Endothelial cell of umbilical vein (primary cell): ENCODE measurements around the gene PRAF2. TPM values are rescaled to one million over a fixed set of nuclear protein-coding genes. Genes with fewer than 3 reads are reported as not detected.

ENCODE experiments used
- BruUV-seq: library from RNA; stranded (reverse); fragments of 400-500 nt; replicated peaks from 2 replicates; lab custom pipeline; 2021; lab: Mats Ljungman, UMichigan
- CTCF ChIA-PET: fragments of 300-600, 350-600 bp; sonication (Branson Sonifier 250); formaldehyde crosslinking; loops from one replicate; lab custom pipeline; 2021; ENCODE audit warnings: antibody characterized with exemption, inconsistent platforms; lab: Charles Lee
- POLR2A ChIA-PET: fragments of 300-600, 350-600 bp; sonication (Branson Sonifier 250); formaldehyde crosslinking; loops from one replicate; lab custom pipeline; 2021; ENCODE audit warnings: antibody characterized with exemption, inconsistent platforms; lab: Charles Lee
- DNase-seq: peaks from one replicate; pipeline ENCODE4 v3.0.0-alpha.2; 2011; ENCODE audit warnings: low read depth, low spot score
- FAIRE-seq: peaks from 2 replicates; lab custom pipeline; 2011; peaks lifted over from hg19 to GRCh38; lab: Jason Lieb, UNC
- H2AFZ ChIP-seq: 2 replicates; pipeline ENCODE4 v1.6.0; 2012; ENCODE audit warnings: low read depth, low read length, control low read depth, inconsistent platforms
- H3K27ac ChIP-seq: 2 replicates; pipeline ENCODE4 v1.5.1; 2011; ENCODE audit warnings: low read depth, mild to moderate bottlenecking, control low read depth, low read length, moderate library complexity; ENCODE audit not compliant: insufficient read depth
- H3K27me3 ChIP-seq, 2 experiments: 2 replicates each; pipeline versions ENCODE4 v1.6.0 to v1.6.1; 2011; ENCODE audit warnings: low read length in 2 of 2, mixed read lengths in 1 of 2; ENCODE audit not compliant: control insufficient read depth in 2 of 2, insufficient read depth in 2 of 2
- H3K36me3 ChIP-seq, 2 experiments: 2 replicates in 1 of 2; 3 replicates in 1 of 2; pipeline ENCODE4 v1.5.1; 2011; ENCODE audit warnings: low read length in 2 of 2, mild to moderate bottlenecking in 1 of 2, moderate library complexity in 1 of 2; ENCODE audit not compliant: control insufficient read depth in 2 of 2, insufficient read depth in 2 of 2; ENCODE audit errors: extremely low read depth in 1 of 2
- H3K4me1 ChIP-seq: 3 replicates; pipeline ENCODE4 v1.5.1; 2011; ENCODE audit warnings: mild to moderate bottlenecking, low read length; ENCODE audit not compliant: control insufficient read depth, insufficient read depth; ENCODE audit errors: extremely low read depth
- H3K4me2 ChIP-seq: 2 replicates; pipeline ENCODE4 v1.6.1; 2011; ENCODE audit warnings: low read length, control low read depth, mixed read lengths; ENCODE audit not compliant: insufficient read depth
- H3K4me3 ChIP-seq, 3 experiments: fragments of 200-600 bp in 1 of 3; sonication (generic), shearing (Covaris generic) in 1 of 3; replicated peaks in 1 of 3; 2 replicates each; pipeline ENCODE4 v1.5.1; 2011 to 2016; ENCODE audit warnings: control low read depth in 3 of 3, low read length in 3 of 3, mild to moderate bottlenecking in 2 of 3, inconsistent platforms in 1 of 3, low read depth in 1 of 3, moderate library complexity in 1 of 3; ENCODE audit not compliant: insufficient read depth in 1 of 3
- H3K79me2 ChIP-seq: 2 replicates; pipeline ENCODE4 v1.6.0; 2012; ENCODE audit warnings: low read length, inconsistent platforms; ENCODE audit not compliant: control insufficient read depth, insufficient read depth
- H3K9ac ChIP-seq: replicated peaks from 2 replicates; pipeline ENCODE3; 2011; ENCODE audit warnings: low read length, control low read depth; ENCODE audit not compliant: insufficient read depth; ENCODE audit errors: extremely low read depth
- H3K9me1 ChIP-seq: replicated peaks from 3 replicates; pipeline ENCODE4 v1.6.0; 2011; ENCODE audit warnings: mild to moderate bottlenecking, low read length; ENCODE audit not compliant: control insufficient read depth, insufficient read depth; ENCODE audit errors: extremely low read depth
- H3K9me3 ChIP-seq: replicated peaks from 2 replicates; pipeline ENCODE4 v1.5.1; 2012; ENCODE audit warnings: low read length, inconsistent platforms; ENCODE audit not compliant: control insufficient read depth, insufficient read depth
- H4K20me1 ChIP-seq: replicated peaks from 2 replicates; pipeline ENCODE3; 2011; ENCODE audit warnings: mild to moderate bottlenecking, low read length; ENCODE audit not compliant: control insufficient read depth, insufficient read depth; ENCODE audit errors: extremely low read depth
- CTCF ChIP-seq, 2 donors: IDR thresholded peaks; 1 replicate in 1 of 2; 2 replicates in 1 of 2; pipeline ENCODE4 v1.5.1; 2011; ENCODE audit warnings: low read length in 2 of 2, mild to moderate bottlenecking in 2 of 2, moderate library complexity in 2 of 2, control low read depth in 1 of 2, inconsistent platforms in 1 of 2, low read depth in 1 of 2; ENCODE audit not compliant: insufficient read depth in 1 of 2; ENCODE audit errors: extremely low read depth in 1 of 2
- EZH2 ChIP-seq: IDR thresholded peaks from 2 replicates; pipeline ENCODE4 v1.6.1; 2012; ENCODE audit warnings: borderline replicate concordance, low read depth, mild to moderate bottlenecking, moderate library complexity, low read length, inconsistent platforms; ENCODE audit not compliant: severe bottlenecking
- FOS ChIP-seq: IDR thresholded peaks from 2 replicates; pipeline ENCODE4 v1.6.1; 2011; ENCODE audit warnings: mild to moderate bottlenecking, low read length, moderate library complexity, borderline replicate concordance; ENCODE audit not compliant: insufficient read depth
- GATA2 ChIP-seq: IDR thresholded peaks from 2 replicates; pipeline ENCODE4 v1.7.0; 2011; ENCODE audit warnings: low read depth, mild to moderate bottlenecking, moderate library complexity, mixed read lengths, low read length; ENCODE audit not compliant: insufficient read length, insufficient read depth
- JUN ChIP-seq: IDR thresholded peaks from 2 replicates; pipeline ENCODE4 v1.6.1; 2011; ENCODE audit warnings: borderline replicate concordance, low read depth; ENCODE audit not compliant: insufficient read length, insufficient read depth
- MAX ChIP-seq: IDR thresholded peaks from 2 replicates; pipeline ENCODE4 v1.6.1; 2011; ENCODE audit not compliant: insufficient read depth, insufficient read length
- MYC ChIP-seq: IDR thresholded peaks from one replicate; pipeline ENCODE4 v1.6.1; 2011; ENCODE audit warnings: mild to moderate bottlenecking, low read depth, low read length
- POLR2A ChIP-seq: IDR thresholded peaks from 2 replicates; pipeline ENCODE4 v1.6.1; 2012; ENCODE audit warnings: low read depth, mild to moderate bottlenecking, control low read depth, low read length
- POLR2AphosphoS5 ChIP-seq: IDR thresholded peaks from 2 replicates; pipeline ENCODE4 v1.6.1; 2012; ENCODE audit warnings: low read depth, mild to moderate bottlenecking, control low read depth, low read length, moderate library complexity; ENCODE audit not compliant: insufficient read depth
- dilution Hi-C: fragments of 300-500 bp; cut with MboI; formaldehyde crosslinking; loops from one replicate; pipeline ENCODE4 v1.15.0; 2019; ENCODE audit warnings: low sequenced_read_pairs; ENCODE audit not compliant: extremely low pct_ligation_motif_present
- intact Hi-C: fragments of 100-400 bp; cut with micrococcal nuclease; formaldehyde crosslinking; loops from one replicate; pipeline ENCODE4 v1.10.0; 2022
- polyA plus RNA-seq, 4 experiments: library from polyadenylated mRNA; depleted of rRNA in 3 of 4; stranded (reverse) in 3 of 4; unstranded in 1 of 4; fragments of >200 nt; gene quantifications; 2 replicates each; pipeline versions ENCODE4 v1.2.1 to v1.2.3, GENCODE V29; 2011 to 2012; ENCODE audit warnings: missing spikeins in 1 of 4
- total RNA-seq: library from RNA; stranded (reverse); gene quantifications from 2 replicates; pipeline ENCODE4 v1.2.3, GENCODE V29; 2021

PRAF2 gene
- total and polyA plus RNA-seq, 2 donors (not counting 3 experiments of a cell fraction or from before 2014, with no cell fraction given): 36.2 to 41.6 TPM

GRCh38 chrX:49042581-49043219 is 31.1 kb downstream of the PRAF2 start:
- H3K9me1 ChIP-seq: no peaks in the 10 kb centered on the region
- DNase-seq (no peak), FAIRE-seq (no peak)
- intact Hi-C loops: loop anchor here (1.0 to 5.0 kb wide), 9 partner anchors 30 to 242 kb away; partner anchors contain the start of gene MAGIX
- H3K4me2 ChIP-seq: peak overlapping the region; percentile 61
- H3K79me2 ChIP-seq: peaks cover 29% of the 10 kb centered on the region
- H2AFZ ChIP-seq: no peak overlapping the region
- CTCF ChIA-PET: interaction anchor here (1.6 to 3.3 kb wide), 3 partner anchors 20 to 71 kb away, joined by 5 to 17 read pairs (median 8); partner anchors contain the start of gene KCND1
- no peaks in the 10 kb centered on the region for H3K27me3 ChIP-seq
- BruUV-seq: TSS peak; percentile 60
- H3K4me3 ChIP-seq: peak overlapping the region; percentile 66 to 86 (median 70)
- H3K36me3 ChIP-seq: peaks cover 3 to 8% of the 10 kb centered on the region in 2 experiments
- no peaks in the 10 kb centered on the region for H3K9me3 ChIP-seq
- no peaks in the 10 kb centered on the region for H4K20me1 ChIP-seq
- no peak for TF ChIP-seq EZH2
- no peak for TF ChIP-seq POLR2A
- TF ChIP-seq CTCF (IDR thresholded peaks at IDR 0.05; ENCODE audit: extremely low read depth in 1 of 2, insufficient read depth in 1 of 2, low read depth in 1 of 2, low read length in 2 of 2): no peak
- TF ChIP-seq FOS: no peak
- no peak for TF ChIP-seq MAX
- TF ChIP-seq MYC: no peak
- TF ChIP-seq JUN: no peak
- TF ChIP-seq POLR2AphosphoS5: no peak
- TF ChIP-seq GATA2: no peak
- peak overlapping the region; percentile 86 for H3K27ac ChIP-seq
- POLR2A ChIA-PET: interaction anchor here (0.6 to 1.4 kb wide), 3 partner anchors 10 to 95 kb away, joined by 5 to 8 read pairs (median 5); no protein-coding TSS in a partner anchor
- peaks cover 33% of the 10 kb centered on the region for H3K4me1 ChIP-seq
- dilution Hi-C loops: no loop called here
- H3K9ac ChIP-seq: peak overlapping the region; percentile 80
